GM18526 (cell line): Measurements from ENCODE around the gene OS9.

ENCODE experiments used
- POLR2A ChIP-seq: IDR thresholded peaks from 3 replicates; pipeline ENCODE4 v1.6.1; 2011; ENCODE audit not compliant: insufficient read length; ENCODE audit errors: extremely low read depth

Gene OS9

GRCh38 chr12:57722716-57723629, 29.0 kb downstream of the OS9 start:
- TF ChIP-seq POLR2A = no peak

- no peak for TF ChIP-seq POLR2A
Measured at GRCh38 chr12:57723630-57723962, 29.7 kb downstream of the OS9 start.

GRCh38 chr12:57724003-57724935, 30.3 kb downstream of the OS9 start:
- no peak for TF ChIP-seq POLR2A

- TF ChIP-seq POLR2A = no peak
Measured at GRCh38 chr12:57724936-57725740, 31.2 kb downstream of the OS9 start.

- no peak for TF ChIP-seq POLR2A
Measured at GRCh38 chr12:57725851-57726150, 31.9 kb downstream of the OS9 start.

GRCh38 chr12:57726151-57726883, 32.4 kb downstream of the OS9 start:
- TF ChIP-seq POLR2A = no peak

- no peak for TF ChIP-seq POLR2A
Measured at GRCh38 chr12:57726884-57727757, 33.2 kb downstream of the OS9 start.

GRCh38 chr12:57727758-57728395, 33.9 kb downstream of the OS9 start:
- no peak for TF ChIP-seq POLR2A

GRCh38 chr12:57729321-57729844, 35.5 kb downstream of the OS9 start:
- TF ChIP-seq POLR2A = no peak

GRCh38 chr12:57730336-57731067, 36.6 kb downstream of the OS9 start:
- no peak for TF ChIP-seq POLR2A

- TF ChIP-seq POLR2A = no peak
Measured at GRCh38 chr12:57731411-57732080, 37.6 kb downstream of the OS9 start.

GRCh38 chr12:57732270-57732669, 38.3 kb downstream of the OS9 start:
- TF ChIP-seq POLR2A = no peak
